CD4-positive, alpha-beta T cell treated with Interleukin-17A for 4 hours (primary cell): ENCODE measurements around the gene ABCC11.
"Not testable (repeated sequence)": the region's sequence is repeated elsewhere in the genome, so short reads cannot be mapped to it uniquely, and the experiment has no call there.

Experiments used
- DNase-seq: peaks from one replicate; pipeline ENCODE4 v3.0.0-alpha.2; 2020; ENCODE audit warnings: mixed read lengths

Gene ABCC11

GRCh38 chr16:48197294-48197693 is 50.0 kb downstream of the ABCC11 start:
- DNase-seq = no peak

GRCh38 chr16:48194828-48195556 is 52.3 kb downstream of the ABCC11 start:
- no peak for DNase-seq

GRCh38 chr16:48193846-48194245 is 53.5 kb downstream of the ABCC11 start:
- DNase-seq = no peak

DNA sequence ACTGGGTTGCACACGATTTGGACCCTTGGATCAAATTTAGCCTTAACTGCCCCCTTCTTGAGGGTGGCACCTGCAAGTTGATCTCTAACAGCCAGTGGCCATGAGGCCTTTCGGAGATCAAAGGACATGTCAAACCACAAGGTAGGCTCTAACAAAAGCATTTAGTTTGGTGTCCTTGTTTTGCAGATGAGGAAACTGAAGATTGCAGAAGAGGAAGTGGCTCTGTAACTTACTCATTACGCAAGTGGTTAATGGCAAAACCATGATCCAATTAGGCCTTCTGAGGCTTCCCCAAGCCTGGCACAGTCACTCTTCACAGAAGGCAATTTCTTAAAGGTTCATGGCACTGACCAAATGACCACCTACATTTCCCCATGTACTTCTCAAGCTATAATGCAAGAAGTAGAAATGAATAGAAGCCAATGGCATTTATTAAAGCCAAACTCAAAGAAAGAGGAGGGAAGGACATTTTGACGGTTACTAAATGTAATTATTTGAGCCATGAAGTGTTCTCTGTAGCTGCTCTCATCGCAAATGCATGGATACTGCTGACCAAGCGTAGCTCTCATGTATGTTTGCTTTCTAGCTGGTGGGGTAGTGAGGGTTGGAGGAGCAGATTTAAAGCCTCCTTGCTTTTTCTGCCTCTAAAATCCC is 58.8 kb downstream of the ABCC11 start:
- no peak for DNase-seq

GRCh38 chr16:48187779-48188178 is 59.6 kb downstream of the ABCC11 start:
- DNase-seq = no peak

GRCh38 chr16:48184681-48185080 is 62.7 kb downstream of the ABCC11 start:
- DNase-seq = no peak

DNA sequence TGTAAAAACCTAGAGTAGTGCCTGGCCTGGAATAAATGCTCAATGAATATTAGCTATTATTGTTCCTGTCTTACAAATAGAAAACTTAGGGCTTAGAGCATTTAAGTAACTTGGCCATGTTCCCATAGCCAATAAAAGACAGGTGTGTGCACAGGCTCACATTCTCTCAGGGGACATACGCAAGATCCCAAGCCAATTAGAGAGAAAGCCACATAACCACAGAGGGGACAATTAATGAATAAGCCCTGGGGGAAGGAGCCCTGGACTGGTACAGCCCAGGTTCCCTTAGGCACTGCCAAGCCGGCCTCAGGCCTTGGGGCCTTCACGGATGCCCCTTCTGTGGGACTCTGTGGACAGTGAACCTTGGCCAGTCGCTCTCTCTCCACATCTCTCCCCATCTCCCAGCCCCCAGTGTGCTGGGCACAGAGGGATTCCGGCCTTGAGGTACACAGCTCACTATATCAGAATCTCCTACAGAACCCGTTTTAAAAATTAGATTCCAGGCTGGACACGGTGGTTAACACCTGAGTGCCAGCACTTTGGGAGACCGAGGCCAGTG is 64.3 kb downstream of the ABCC11 start:
- DNase-seq = no peak

DNA sequence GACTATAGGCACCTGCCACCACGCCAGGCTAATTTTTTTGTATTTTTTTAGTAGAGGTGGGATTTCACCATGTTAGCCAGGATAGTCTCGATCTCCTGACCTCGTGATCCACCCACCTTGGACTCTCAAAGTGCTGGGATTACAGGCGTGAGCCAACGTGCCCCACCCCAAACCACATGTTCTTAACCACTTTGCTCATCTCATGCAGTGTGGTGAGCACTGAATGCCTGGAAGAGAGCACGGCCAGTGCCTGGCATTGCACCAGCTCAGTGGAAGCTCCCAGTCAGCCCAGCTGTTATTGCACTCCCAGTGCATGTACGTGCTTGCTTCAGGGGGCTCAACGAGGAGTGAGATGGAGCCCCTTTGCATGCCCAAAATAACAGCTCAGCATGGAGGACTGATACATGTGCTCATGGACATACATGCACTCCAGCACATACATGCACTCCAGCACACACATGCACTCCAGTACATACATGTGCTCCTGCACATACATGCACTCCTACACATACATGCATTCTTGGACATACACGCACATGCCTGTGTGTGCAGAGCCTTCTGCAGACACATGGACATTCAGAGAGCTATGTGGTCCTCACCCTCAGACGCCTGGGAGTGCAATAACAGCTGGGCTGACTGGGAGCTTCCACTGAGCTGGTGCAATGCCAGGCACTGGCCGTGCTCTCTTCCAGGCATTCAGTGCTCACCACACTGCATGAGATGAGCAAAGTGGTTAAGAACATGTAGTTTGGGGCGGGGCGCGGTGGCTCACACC is 65.4 kb downstream of the ABCC11 start:
- DNase-seq = not testable (repeated sequence)

GRCh38 chr16:48180868-48181480 is 66.4 kb downstream of the ABCC11 start:
- DNase-seq = no peak

DNA sequence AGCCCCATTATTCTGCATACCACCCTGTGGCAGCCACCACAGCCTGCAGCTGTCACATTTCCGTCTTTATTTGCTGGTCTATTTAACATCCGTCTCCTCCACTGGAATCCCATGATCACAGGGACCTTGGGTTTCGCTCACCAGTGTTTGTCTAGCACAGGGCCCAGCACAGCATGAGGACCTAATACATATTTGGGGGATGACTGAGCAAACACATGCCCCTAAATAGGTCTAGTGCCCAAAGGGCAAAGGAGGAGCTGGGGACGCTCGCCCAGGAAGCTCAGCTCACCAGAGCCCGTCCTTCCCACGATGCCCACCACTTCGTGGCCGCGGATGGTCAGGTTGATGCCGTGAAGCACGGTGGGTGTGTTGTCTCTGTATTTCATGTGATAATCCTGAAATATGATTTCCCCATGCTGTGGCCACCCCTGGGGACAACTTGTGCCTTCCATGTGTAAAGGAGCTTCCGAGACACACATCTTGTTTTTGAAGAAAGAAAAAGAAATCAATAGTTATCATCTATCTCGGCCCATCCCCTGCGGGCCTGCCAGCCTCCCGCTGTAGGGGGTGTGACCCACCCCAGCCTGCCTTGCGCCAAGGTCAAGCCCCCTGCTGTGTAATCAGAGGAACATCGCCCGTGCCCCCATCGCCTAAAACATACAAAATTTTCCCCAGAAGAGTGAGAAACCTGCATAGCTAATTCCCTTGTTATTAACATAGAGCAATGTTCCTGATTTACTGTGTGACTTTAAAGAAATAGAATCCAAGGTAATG is 70.5 kb downstream of the ABCC11 start:
- DNase-seq = no peak

- DNase-seq = no peak
Measured at GRCh38 chr16:48173889-48174288, 73.5 kb downstream of the ABCC11 start.

GRCh38 chr16:48172682-48173081 is 74.7 kb downstream of the ABCC11 start:
- no peak for DNase-seq

DNA sequence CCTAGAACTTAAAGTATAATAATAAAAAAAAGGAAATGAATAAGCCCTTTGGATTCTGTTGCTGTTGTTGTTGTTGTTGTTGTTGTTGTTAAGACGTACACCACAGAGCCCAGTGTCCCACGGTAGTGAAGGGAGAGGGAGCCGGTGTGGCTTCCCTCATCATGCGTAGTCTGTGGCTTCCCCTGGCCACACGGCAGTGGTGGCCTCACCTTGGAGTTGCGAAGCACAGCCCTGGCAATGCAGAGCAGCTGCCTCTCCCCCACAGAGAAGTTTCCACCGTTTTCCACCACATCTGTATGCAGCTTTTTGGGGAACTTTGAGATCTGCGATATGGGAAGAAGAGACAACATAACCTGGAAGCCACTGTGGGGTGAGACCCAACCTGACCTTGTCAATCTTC is 77.4 kb downstream of the ABCC11 start:
- DNase-seq = no peak

GRCh38 chr16:48168075-48168474 is 79.3 kb downstream of the ABCC11 start:
- no peak for DNase-seq

DNA sequence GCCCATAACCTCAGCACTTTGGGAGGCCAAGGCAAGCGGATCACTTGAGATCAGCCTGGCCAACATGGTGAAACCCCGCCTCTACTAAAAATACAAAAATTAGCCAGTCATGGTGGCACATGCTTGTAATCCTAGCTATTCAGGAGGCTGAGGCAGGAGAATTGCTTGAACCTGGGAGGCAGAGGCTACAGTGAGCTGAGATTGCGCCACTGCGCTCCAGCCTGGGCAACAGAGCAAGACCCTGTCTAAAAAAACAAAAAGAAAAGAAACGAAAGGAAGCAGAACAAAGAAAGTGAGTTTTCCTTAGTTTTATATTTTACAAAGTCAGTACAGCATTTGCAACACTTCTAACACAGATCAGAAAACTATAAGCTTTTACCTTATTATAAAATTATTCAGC is 80.7 kb downstream of the ABCC11 start:
- not testable (repeated sequence) for DNase-seq

GRCh38 chr16:48165961-48166578 is 81.3 kb downstream of the ABCC11 start:
- DNase-seq = no peak

- DNase-seq = peak; percentile 73
Measured at GRCh38 chr16:48164907-48165715, 82.2 kb downstream of the ABCC11 start.

GRCh38 chr16:48162839-48163410 is 84.4 kb downstream of the ABCC11 start:
- no peak for DNase-seq

GRCh38 chr16:48161906-48162305 is 85.4 kb downstream of the ABCC11 start:
- DNase-seq = no peak

DNA sequence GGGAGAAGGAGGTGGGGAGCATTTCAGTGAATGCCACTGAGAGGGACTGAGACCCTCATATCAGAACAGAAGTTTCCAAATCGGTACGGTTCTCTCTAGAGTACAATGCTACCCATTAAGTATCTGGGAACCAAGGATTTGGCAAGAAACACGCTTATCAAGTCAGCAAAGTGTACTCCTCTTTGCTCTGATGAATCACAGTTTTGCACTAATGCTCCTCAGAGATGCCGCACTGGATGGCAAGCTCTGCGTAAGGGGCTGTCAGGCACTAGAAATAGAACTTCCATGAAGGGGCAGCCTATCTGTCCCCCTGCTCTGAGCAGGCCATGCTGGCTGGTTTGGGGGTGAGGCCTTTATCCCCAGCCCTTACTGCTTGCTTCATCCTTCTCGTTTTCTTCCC is 86.8 kb downstream of the ABCC11 start:
- DNase-seq = no peak

- no peak for DNase-seq
Measured at GRCh38 chr16:48158296-48158695, 89.0 kb downstream of the ABCC11 start.
